Measurements from ENCODE around the gene ADGRL3.

Gene ADGRL3

GRCh38 chr4:62006108-62006507 lies 806.0 kb downstream of the ADGRL3 start:
- FAIRE-seq (no peak), DNase-seq (ENCODE audit: insufficient read length, low spot score) (no peak)
- TF ChIP-seq POLR2A (IDR thresholded peaks at IDR 0.05; ENCODE audit: low read depth, low read length), result no peak

GRCh38 chr4:62015043-62015739 lies 815.1 kb downstream of the ADGRL3 start:
- FAIRE-seq (no peak), DNase-seq (ENCODE audit: insufficient read length, low spot score) (no peak)
- TF ChIP-seq POLR2A (IDR thresholded peaks at IDR 0.05; ENCODE audit: low read depth, low read length), result no peak

GRCh38 chr4:62018537-62018936 lies 818.4 kb downstream of the ADGRL3 start:
- DNase-seq (ENCODE audit: insufficient read length, low spot score), result no peak
- FAIRE-seq, result no peak
- TF ChIP-seq POLR2A (IDR thresholded peaks at IDR 0.05; ENCODE audit: low read depth, low read length), result no peak

GRCh38 chr4:62023633-62024032 lies 823.5 kb downstream of the ADGRL3 start:
- no peak for DNase-seq (ENCODE audit: insufficient read length, low spot score)
- no peak for TF ChIP-seq POLR2A (IDR thresholded peaks at IDR 0.05; ENCODE audit: low read depth, low read length)
- FAIRE-seq, result no peak

- no peak for TF ChIP-seq POLR2A (IDR thresholded peaks at IDR 0.05; ENCODE audit: low read depth, low read length)
- DNase-seq (ENCODE audit: insufficient read length, low spot score) (no peak), FAIRE-seq (no peak)
Observed at GRCh38 chr4:62028745-62029144, 828.6 kb downstream of the ADGRL3 start.

- DNase-seq (ENCODE audit: insufficient read length, low spot score) (no peak), FAIRE-seq (no peak)
- TF ChIP-seq POLR2A (IDR thresholded peaks at IDR 0.05; ENCODE audit: low read depth, low read length), result no peak
Observed at GRCh38 chr4:62030958-62031357, 830.8 kb downstream of the ADGRL3 start.

- TF ChIP-seq POLR2A (IDR thresholded peaks at IDR 0.05; ENCODE audit: low read depth, low read length), result no peak
- no peak for FAIRE-seq
- no peak for DNase-seq (ENCODE audit: insufficient read length, low spot score)
Observed at GRCh38 chr4:62037571-62037970, 837.4 kb downstream of the ADGRL3 start.

GRCh38 chr4:62051332-62051731 lies 851.2 kb downstream of the ADGRL3 start:
- FAIRE-seq (no peak), DNase-seq (ENCODE audit: insufficient read length, low spot score) (no peak)
- TF ChIP-seq POLR2A (IDR thresholded peaks at IDR 0.05; ENCODE audit: low read depth, low read length), result no peak

GRCh38 chr4:62053974-62054373 lies 853.8 kb downstream of the ADGRL3 start:
- no peak for FAIRE-seq
- TF ChIP-seq POLR2A (IDR thresholded peaks at IDR 0.05; ENCODE audit: low read depth, low read length), result no peak
- no peak for DNase-seq (ENCODE audit: insufficient read length, low spot score)

- no peak for FAIRE-seq
- DNase-seq (ENCODE audit: insufficient read length, low spot score), result no peak
- no peak for TF ChIP-seq POLR2A (IDR thresholded peaks at IDR 0.05; ENCODE audit: low read depth, low read length)
Observed at GRCh38 chr4:62057031-62057430, 856.9 kb downstream of the ADGRL3 start.

GRCh38 chr4:62058571-62058970 lies 858.4 kb downstream of the ADGRL3 start:
- no peak for FAIRE-seq

GRCh38 chr4:62070291-62070852 lies 870.2 kb downstream of the ADGRL3 start:
- FAIRE-seq (no peak), DNase-seq (ENCODE audit: insufficient read length, low spot score) (no peak)
- no peak for TF ChIP-seq POLR2A (IDR thresholded peaks at IDR 0.05; ENCODE audit: low read depth, low read length)

More at GRCh38 chr4:62058571-62058970, 858.4 kb downstream of the ADGRL3 start:
- no peak for TF ChIP-seq POLR2A (IDR thresholded peaks at IDR 0.05; ENCODE audit: low read depth, low read length)
- no peak for DNase-seq (ENCODE audit: insufficient read length, low spot score)

- no peak for TF ChIP-seq POLR2A (IDR thresholded peaks at IDR 0.05; ENCODE audit: low read depth, low read length)
- FAIRE-seq (no peak), DNase-seq (ENCODE audit: insufficient read length, low spot score) (no peak)
Observed at GRCh38 chr4:62075089-62075488, 875.0 kb downstream of the ADGRL3 start.

- no peak for TF ChIP-seq POLR2A (IDR thresholded peaks at IDR 0.05; ENCODE audit: low read depth, low read length)
- no peak for FAIRE-seq
- DNase-seq (ENCODE audit: insufficient read length, low spot score), result no peak
Observed at GRCh38 chr4:62075521-62075920, 875.4 kb downstream of the ADGRL3 start.

- FAIRE-seq (no peak), DNase-seq (ENCODE audit: insufficient read length, low spot score) (no peak)
- TF ChIP-seq POLR2A (IDR thresholded peaks at IDR 0.05; ENCODE audit: low read depth, low read length), result no peak
Observed at GRCh38 chr4:62077406-62077805, 877.3 kb downstream of the ADGRL3 start.

Measured in H54 (cell line).